ENCODE data around the gene HOXA5. TPM values are rescaled to one million over a fixed set of nuclear protein-coding genes. Genes with fewer than 3 reads are reported as not detected.

The HOXA5 gene
- total RNA-seq, 1 donor from 2014 or later = 22.0 TPM

- no peak overlapping the region for H3K4me3 ChIP-seq
- no peak for TF ChIP-seq CTCF (IDR thresholded peaks at IDR 0.05)
- peaks cover 0 to 20% of the 10 kb centered on the region in 2 donors for H3K4me1 ChIP-seq
- H3K9me3 ChIP-seq = no peaks in the 10 kb centered on the region
- intact Hi-C loops (cut with DNase I) = no loop called here
- DNase-seq (ENCODE audit: low spot score in 2 of 2) = peak in 1 of 2 donors; percentile 51
- peaks cover 75% of the 10 kb centered on the region for H3K27me3 ChIP-seq
- no peak overlapping the region for H3K27ac ChIP-seq
- H3K36me3 ChIP-seq = no peaks in the 10 kb centered on the region
Measured at GRCh38 chr7:27171325-27171636, 27.8 kb upstream of the HOXA5 start.

GRCh38 chr7:27170426-27171324 is 27.2 kb upstream of the HOXA5 start:
- Histone ChIP-seq H3K27me3 (peaks cover 78% of the 10 kb centered on the region), H3K4me3 (no peak overlapping the region), H3K4me1 (peaks cover 0 to 23% of the 10 kb centered on the region in 2 donors), H3K9me3 (no peaks in the 10 kb centered on the region), H3K36me3 (no peaks in the 10 kb centered on the region), H3K27ac (no peak overlapping the region)
- no peak for TF ChIP-seq CTCF (IDR thresholded peaks at IDR 0.05)
- intact Hi-C loops (cut with DNase I) = no loop called here
- no peak for DNase-seq (ENCODE audit: low spot score in 2 of 2)

- H3K27ac ChIP-seq = no peak overlapping the region
- intact Hi-C loops (cut with DNase I) = loop anchor here (10.0 kb wide), 1 partner anchor 1275 kb away; no protein-coding TSS in a partner anchor
- no peaks in the 10 kb centered on the region for H3K9me3 ChIP-seq
- peak in 1 of 2 donors; percentile 52 for DNase-seq (ENCODE audit: low spot score in 2 of 2)
- TF ChIP-seq CTCF (IDR thresholded peaks at IDR 0.05) = no peak
- H3K36me3 ChIP-seq = no peaks in the 10 kb centered on the region
- peaks cover 78% of the 10 kb centered on the region for H3K27me3 ChIP-seq
- peaks cover 0 to 23% of the 10 kb centered on the region in 2 donors for H3K4me1 ChIP-seq
- no peak overlapping the region for H3K4me3 ChIP-seq
Measured at GRCh38 chr7:27169658-27170425, 26.4 kb upstream of the HOXA5 start.

DNA sequence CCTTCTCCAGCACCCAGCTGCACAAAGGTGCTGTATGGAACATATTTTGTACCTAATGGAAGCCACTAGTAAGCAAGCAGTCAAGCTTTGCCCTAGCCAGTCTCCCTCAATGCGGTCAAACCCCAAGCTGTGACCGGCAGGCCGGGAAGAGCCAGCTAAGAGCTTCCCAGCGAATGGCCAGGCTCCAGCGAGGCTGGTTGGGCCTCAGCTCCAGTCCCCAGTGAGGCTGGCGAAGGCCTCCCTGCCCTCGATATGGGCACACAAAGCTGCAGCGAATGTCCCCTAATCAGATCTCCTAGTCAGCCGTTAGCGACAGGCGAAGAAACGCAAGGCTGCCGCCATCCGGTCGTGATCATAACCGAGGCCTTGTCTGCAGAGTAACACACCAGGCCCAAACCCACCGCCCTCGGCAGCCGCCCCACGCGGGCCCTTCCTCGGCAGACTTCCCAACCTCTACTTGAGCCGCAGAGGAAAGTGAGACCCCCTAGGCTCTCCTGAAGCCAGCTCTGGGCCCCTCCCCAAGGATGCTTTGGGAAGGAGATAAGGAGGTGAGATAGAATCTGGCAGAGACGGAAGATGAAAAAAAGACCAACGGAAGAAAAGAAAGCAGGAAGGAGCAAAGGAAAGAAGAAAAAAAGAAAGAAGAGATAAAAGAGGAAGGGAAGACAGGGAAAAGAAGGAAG is 24.9 kb upstream of the HOXA5 start:
- H3K36me3 ChIP-seq = no peaks in the 10 kb centered on the region
- no peaks in the 10 kb centered on the region for H3K9me3 ChIP-seq
- no peak for TF ChIP-seq CTCF (IDR thresholded peaks at IDR 0.05)
- H3K4me3 ChIP-seq = no peak overlapping the region
- intact Hi-C loops (cut with DNase I) = loop anchor here (10.0 kb wide), 1 partner anchor 1274 kb away; no protein-coding TSS in a partner anchor
- peaks cover 0 to 14% of the 10 kb centered on the region in 2 donors for H3K4me1 ChIP-seq
- H3K27me3 ChIP-seq = peaks cover 71% of the 10 kb centered on the region
- no peak for DNase-seq (ENCODE audit: low spot score in 2 of 2)
- no peak overlapping the region for H3K27ac ChIP-seq

- H3K27ac ChIP-seq = no peak overlapping the region
- H3K4me3 ChIP-seq = no peak overlapping the region
- TF ChIP-seq CTCF (IDR thresholded peaks at IDR 0.05) = no peak
- no peaks in the 10 kb centered on the region for H3K9me3 ChIP-seq
- peaks cover 66% of the 10 kb centered on the region for H3K27me3 ChIP-seq
- H3K36me3 ChIP-seq = no peaks in the 10 kb centered on the region
- intact Hi-C loops (cut with DNase I) = loop anchor here (10.0 kb wide), 1 partner anchor 1273 kb away; no protein-coding TSS in a partner anchor
- no peak for DNase-seq (ENCODE audit: low spot score in 2 of 2)
- H3K4me1 ChIP-seq = peaks cover 0 to 9% of the 10 kb centered on the region in 2 donors
Measured at GRCh38 chr7:27167916-27168264, 24.4 kb upstream of the HOXA5 start.

All from ascending aorta (tissue), 2 donors.